Skeletal muscle cell (primary cell): Measurements from ENCODE around the gene DLG1.
"Not testable (repeated sequence)": the region's sequence is repeated elsewhere in the genome, so short reads cannot be mapped to it uniquely, and the experiment has no call there.

Experiments
- DNase-seq: peaks from one replicate; pipeline ENCODE4 v3.0.0-alpha.2; 2010; ENCODE audit warnings: low read depth
- H3K4me3 ChIP-seq: 2 replicates; pipeline ENCODE4 v1.5.1; 2011; ENCODE audit warnings: low read depth, mild to moderate bottlenecking, control low read depth, low read length, moderate library complexity

Gene DLG1

GRCh38 chr3:197293605-197294237 lies 4.7 kb downstream of the DLG1 start:
- no peak for DNase-seq
- H3K4me3 ChIP-seq = no peak overlapping the region

- no peak overlapping the region for H3K4me3 ChIP-seq
- no peak for DNase-seq
Observed at GRCh38 chr3:197292648-197293047, 5.8 kb downstream of the DLG1 start.

GRCh38 chr3:197292083-197292646 lies 6.2 kb downstream of the DLG1 start:
- H3K4me3 ChIP-seq = no peak overlapping the region
- DNase-seq = no peak

- DNase-seq = no peak
Observed at GRCh38 chr3:197289726-197290125, 8.7 kb downstream of the DLG1 start.

GRCh38 chr3:197286678-197287077 lies 11.7 kb downstream of the DLG1 start:
- no peak overlapping the region for H3K4me3 ChIP-seq
- no peak for DNase-seq

More at GRCh38 chr3:197289726-197290125, 8.7 kb downstream of the DLG1 start:
- H3K4me3 ChIP-seq = no peak overlapping the region

- H3K4me3 ChIP-seq = no peak overlapping the region
- DNase-seq = no peak
Observed at GRCh38 chr3:197285557-197285956, 12.9 kb downstream of the DLG1 start.

- no peak overlapping the region for H3K4me3 ChIP-seq
- no peak for DNase-seq
Observed at GRCh38 chr3:197283045-197283444, 15.4 kb downstream of the DLG1 start.

GRCh38 chr3:197281849-197282248 lies 16.6 kb downstream of the DLG1 start:
- DNase-seq = no peak
- H3K4me3 ChIP-seq = no peak overlapping the region

- DNase-seq = no peak
- H3K4me3 ChIP-seq = no peak overlapping the region
Observed at GRCh38 chr3:197280156-197280555, 18.3 kb downstream of the DLG1 start.

GRCh38 chr3:197278933-197279332 lies 19.5 kb downstream of the DLG1 start:
- H3K4me3 ChIP-seq = no peak overlapping the region
- no peak for DNase-seq

GRCh38 chr3:197276808-197277207 lies 21.6 kb downstream of the DLG1 start:
- H3K4me3 ChIP-seq, DNase-seq: not testable (repeated sequence)

- DNase-seq = peak; percentile 24
- H3K4me3 ChIP-seq = no peak overlapping the region
Observed at GRCh38 chr3:197270558-197271317, 27.7 kb downstream of the DLG1 start.

GRCh38 chr3:197269024-197269423 lies 29.4 kb downstream of the DLG1 start:
- no peak for DNase-seq
- H3K4me3 ChIP-seq = no peak overlapping the region

GRCh38 chr3:197268294-197268693 lies 30.1 kb downstream of the DLG1 start:
- no peak overlapping the region for H3K4me3 ChIP-seq
- DNase-seq = no peak

- no peak for DNase-seq
- H3K4me3 ChIP-seq = no peak overlapping the region
Observed at GRCh38 chr3:197266331-197266730, 32.1 kb downstream of the DLG1 start.

GRCh38 chr3:197262709-197263108 lies 35.7 kb downstream of the DLG1 start:
- H3K4me3 ChIP-seq = no peak overlapping the region

GRCh38 chr3:197261164-197261509 lies 37.3 kb downstream of the DLG1 start:
- H3K4me3 ChIP-seq = no peak overlapping the region
- no peak for DNase-seq

More at GRCh38 chr3:197262709-197263108, 35.7 kb downstream of the DLG1 start:
- no peak for DNase-seq

- no peak overlapping the region for H3K4me3 ChIP-seq
- DNase-seq = no peak
Observed at GRCh38 chr3:197260491-197261163, 37.8 kb downstream of the DLG1 start.

GRCh38 chr3:197259096-197259495 lies 39.3 kb downstream of the DLG1 start:
- H3K4me3 ChIP-seq = no peak overlapping the region
- no peak for DNase-seq

- no peak for DNase-seq
- no peak overlapping the region for H3K4me3 ChIP-seq
Observed at GRCh38 chr3:197258168-197258755, 40.1 kb downstream of the DLG1 start.
